Fibroblast of skin of back (primary cell): ENCODE measurements around the gene CD163L1.
"Not testable (repeated sequence)": the region's sequence is repeated elsewhere in the genome, so short reads cannot be mapped to it uniquely, and the experiment has no call there.

Experiments used
- DNase-seq: peaks from one replicate; pipeline ENCODE4 v3.0.0-alpha.2; 2013

Gene CD163L1

GRCh38 chr12:7403466-7403865, 40.5 kb downstream of the CD163L1 start:
- DNase-seq = peak; percentile 10

DNA sequence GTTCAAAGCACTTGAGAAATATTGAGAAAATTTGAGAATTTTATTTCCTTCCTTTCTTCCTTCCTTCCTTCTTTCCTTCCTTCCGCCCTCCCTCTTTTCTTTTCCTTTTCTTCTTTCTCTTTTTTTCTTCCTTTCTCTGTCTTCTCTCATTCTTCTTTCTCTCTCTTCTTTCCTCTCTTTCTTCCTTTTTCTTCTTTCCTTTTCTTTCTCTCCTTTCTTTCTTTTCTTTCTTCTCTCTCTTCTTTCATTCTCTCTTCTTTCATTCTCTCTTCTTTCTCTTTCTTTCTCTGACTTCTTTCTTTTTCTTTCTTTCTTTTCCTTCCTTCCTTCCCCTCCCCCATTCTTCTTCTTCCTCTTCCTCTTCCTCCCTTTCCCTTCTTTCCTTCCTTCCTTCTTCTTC, 44.9 kb downstream of the CD163L1 start:
- DNase-seq = no peak

DNA sequence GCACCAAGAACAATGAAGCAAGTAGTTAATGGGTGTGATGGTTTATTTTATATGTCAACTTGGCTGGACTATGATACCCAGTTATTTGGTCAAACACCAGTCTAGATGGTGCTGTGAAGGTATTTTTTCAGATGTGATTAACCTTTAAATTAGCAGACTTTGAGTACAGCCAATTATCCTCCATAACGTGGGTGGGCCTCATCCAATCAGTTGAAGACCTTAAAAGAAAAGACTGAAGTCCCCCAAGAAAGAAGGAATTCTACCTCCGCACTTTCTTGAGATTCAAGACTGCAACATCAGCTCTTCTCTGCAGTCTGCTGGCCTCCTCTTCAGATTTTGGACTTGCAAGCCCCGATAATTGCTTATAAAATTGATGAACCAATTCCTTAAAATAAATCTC, 47.5 kb downstream of the CD163L1 start:
- DNase-seq = no peak

DNA sequence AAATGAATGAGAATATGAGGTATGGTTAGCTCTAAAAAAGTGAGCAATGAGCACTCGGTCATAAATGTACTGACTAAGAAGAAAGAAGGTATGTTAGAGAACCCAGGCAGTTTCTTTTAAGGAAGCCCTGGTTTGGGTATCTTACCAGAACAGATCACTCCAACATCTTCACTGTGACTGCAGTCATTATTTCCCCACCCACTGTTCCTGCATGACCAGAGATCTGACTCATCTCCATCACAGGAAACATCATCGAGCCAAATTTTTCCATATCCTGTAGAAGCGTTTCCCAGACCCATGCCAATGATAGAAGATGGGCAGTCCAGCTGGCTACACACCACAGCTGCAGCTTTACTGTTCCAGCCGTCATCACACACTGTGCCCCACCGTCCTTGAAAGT, 48.0 kb downstream of the CD163L1 start:
- peak; percentile 44 for DNase-seq

DNA sequence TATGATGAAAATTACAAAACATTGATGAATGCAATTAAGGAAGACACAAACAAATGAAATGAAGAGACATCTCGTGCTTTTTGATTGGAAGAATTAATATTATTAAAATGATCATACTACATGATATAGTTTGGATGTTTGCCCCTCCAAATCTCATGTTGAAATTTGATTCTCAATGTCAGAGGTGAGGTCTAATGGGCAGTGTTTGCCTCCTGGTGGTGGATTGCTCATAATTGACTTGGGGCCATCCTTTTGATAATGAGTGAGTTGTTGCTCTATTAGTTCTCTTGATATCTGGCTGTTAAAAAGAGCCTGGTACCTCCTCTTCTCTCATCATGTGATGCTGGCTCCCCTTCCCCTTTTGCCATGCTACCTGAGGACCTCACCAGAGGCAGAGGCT, 56.7 kb downstream of the CD163L1 start:
- no peak for DNase-seq

DNA sequence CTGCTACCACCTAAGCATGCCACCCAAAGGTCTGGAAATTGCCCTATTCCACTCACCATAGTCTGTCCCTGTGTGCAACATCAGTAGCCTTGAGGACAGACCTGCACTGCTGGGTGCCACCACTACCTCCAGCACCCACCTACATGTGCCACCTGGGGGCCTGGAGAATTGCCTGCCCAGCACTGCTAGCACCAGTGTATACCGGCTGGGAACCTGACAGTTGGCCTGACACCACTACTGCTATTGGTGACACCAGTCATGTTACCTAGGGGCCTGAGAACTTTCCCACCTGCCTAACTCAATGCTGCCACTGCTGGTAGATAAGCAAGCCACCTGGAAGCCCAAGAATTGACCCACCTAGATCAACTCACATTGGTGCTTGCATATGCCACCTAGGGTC, 60.8 kb downstream of the CD163L1 start:
- DNase-seq = no peak

- DNase-seq = peak; percentile 81
Measured at GRCh38 chr12:7376196-7376595, 67.8 kb downstream of the CD163L1 start.

GRCh38 chr12:7375145-7375543, 68.8 kb downstream of the CD163L1 start:
- no peak for DNase-seq

DNA sequence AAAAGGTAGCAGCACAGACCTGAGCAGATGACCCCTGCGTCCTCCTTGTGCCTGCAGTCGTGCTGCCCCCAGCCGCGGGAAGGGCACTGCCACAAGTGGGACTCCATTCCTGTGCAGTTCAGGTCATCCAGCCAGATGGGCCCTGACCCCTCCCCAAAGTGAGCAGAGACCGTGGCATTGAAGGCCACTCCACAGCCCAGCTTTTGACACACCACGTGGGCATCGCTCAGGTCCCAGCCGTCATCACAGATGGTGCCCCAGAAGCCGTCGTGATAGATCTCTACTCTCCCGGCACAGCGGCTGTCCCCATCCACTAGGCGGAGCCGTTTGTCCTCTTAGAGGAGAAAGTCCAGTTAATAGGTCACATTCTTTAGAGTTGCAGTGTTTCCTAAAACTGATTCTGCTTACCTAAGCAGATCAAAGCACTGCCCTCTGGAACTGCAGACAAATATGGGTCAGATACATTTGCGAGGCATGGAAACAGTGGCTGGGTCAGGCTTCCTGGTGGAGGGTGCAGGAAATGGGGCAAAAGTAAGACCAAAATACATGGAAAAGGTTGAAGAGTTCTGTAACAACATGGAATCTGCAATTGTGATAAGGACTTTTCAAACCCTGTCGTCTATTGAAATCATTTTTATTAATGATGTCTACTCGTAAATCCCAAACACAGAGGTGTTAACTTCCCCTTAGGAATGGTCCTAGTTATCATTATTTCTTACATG, 69.4 kb downstream of the CD163L1 start:
- DNase-seq = peak; percentile 56

GRCh38 chr12:7373226-7373625, 70.7 kb downstream of the CD163L1 start:
- DNase-seq = no peak

- peak; percentile 86 for DNase-seq
Measured at GRCh38 chr12:7369274-7369729, 74.7 kb downstream of the CD163L1 start.

GRCh38 chr12:7362734-7363133, 81.2 kb downstream of the CD163L1 start:
- no peak for DNase-seq

GRCh38 chr12:7361265-7361664, 82.7 kb downstream of the CD163L1 start:
- no peak for DNase-seq

DNA sequence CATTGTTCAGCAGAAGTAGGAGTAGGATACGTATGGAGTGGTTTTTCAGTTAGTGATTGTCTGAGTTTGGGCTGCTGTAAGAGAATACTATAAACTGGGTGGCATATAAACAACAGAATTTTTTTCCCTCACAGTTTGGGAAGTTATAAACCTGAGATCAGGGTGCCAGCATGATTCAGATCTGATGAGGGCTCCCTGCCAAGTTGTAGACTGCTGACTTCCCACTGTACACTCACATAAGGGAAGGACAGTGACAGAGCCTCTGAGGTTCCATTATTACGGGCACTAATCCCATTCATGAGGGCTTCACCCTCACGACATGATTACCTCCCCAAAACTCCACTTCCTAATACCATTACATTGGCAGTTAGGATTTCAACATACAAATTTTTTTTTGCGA, 89.4 kb downstream of the CD163L1 start:
- DNase-seq = peak; percentile 16

- DNase-seq = no peak
Measured at GRCh38 chr12:7352661-7353060, 91.3 kb downstream of the CD163L1 start.

- DNase-seq = peak; percentile 10
Measured at GRCh38 chr12:7351177-7351576, 92.8 kb downstream of the CD163L1 start.

DNA sequence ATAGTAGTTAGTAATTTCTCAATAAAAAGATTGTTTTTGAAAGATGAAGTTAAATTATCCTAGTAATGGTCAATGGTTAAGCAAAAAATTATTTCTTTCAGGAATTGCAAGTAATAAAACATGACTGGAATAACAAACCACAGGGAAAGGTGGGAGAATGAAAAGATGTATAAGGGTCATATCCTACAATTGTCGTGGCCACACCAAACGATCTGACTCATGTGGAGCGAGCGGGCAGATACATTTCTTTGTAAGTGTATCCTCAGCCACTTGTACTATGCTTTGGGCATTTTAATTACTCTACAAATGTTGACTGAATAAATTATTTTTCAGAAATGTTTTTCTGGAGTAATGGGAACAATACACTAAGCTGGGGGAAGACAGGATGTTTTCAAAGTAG, 94.5 kb downstream of the CD163L1 start:
- no peak for DNase-seq

DNA sequence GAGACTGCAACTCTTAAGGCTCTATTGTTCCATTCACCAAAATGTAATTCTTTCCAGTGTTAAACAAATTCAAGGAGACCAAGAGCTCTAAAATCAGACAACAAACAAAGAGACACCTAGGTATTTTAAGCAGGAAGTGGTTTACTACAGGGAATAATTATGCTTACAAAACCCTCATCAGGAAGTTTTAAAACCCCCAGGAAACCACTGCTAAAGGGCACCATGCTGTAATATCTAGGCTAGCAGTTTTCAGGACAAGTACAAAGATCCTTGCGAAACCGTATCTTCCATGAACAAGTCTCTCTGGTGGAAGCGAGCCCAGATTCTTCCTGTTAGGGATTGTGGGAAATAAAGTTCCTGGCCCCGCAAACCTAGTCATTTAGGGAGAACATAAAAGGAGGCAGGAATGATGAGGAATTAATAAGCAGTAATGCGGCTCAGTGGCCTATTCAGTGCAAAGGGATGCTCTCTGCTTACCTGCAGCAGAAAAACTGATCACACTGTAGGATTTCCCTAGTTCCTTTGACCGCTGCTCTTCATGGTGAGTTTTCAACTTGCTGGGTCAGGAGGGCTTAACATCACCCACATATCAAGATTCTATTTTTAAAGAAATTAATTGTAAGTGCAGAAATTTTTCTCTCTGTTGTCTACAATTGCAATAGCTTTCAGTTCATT, 97.3 kb downstream of the CD163L1 start:
- DNase-seq = no peak

DNA sequence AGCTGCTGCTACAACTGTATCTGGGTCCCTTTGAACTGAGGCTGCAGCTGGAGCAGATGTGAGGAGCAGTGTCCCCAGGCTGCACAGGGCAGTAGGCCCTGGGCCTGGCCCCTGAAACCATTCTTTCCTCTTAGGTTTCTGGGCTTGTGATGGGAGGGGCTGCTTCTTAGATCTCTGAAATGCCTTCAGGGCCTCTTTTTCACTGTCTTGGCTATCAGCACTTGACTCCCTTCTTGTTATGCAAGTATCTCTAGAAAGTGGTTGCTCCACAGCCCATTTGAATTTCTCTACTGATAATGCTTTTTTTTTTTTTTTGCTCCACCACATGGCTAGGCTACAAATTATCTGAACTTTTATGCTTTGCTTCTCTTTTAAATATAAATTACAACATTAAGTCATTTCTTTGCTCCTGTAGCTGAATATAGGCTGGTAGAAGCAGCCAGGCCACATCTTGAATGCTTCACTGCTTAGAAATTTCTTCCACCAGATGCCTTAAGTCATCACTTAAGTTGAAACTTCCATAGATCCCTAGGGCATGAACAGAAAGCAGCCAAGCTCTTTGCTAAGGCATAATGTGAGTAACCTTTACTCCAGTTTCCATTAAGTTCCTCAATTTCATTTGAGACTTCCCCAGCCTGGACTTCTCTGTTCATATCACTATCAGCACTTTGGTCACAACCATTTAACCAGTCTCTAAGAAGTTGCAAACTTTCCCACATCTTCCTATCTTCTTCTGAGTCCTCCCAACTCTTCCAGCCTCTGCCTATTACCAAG, 98.9 kb downstream of the CD163L1 start:
- no peak for DNase-seq

DNA sequence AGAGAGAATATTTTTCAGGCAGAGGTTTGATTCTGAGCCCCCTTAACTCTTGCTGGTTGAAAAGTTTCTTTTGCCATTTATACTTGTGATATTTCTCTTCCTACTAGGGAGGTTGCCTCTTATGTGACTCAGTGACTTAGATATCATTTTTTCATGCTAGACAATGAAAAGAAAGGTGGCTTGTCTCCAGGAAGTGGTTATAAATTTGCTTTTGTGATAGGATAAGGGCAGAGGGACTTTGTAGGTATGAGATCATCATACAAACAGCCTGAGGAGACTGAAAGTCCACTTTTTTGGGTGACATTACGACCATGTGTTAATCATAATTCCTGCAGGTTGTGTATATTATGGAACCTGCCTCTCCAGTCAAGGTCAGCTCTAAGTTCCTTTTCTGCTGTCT, 104.3 kb downstream of the CD163L1 start:
- DNase-seq = no peak

DNA sequence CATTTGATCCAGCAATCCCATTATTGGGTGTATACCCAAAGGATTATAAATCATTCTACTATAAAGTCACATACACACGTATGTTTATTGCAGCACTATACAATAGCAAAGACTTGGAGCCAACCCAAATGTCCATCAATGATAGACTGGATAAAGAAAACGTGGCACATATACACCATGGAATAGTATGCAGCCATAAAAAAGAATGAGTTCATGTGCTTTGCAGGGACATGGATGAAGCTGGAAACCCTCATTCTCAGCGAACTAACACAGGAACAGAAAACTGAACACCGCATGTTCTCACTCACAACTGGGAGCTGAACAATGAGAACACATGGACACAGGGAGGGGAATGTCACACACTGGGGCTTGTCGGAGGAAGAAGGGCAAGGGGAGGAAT, 106.2 kb downstream of the CD163L1 start:
- not testable (repeated sequence) for DNase-seq

- DNase-seq = no peak
Measured at GRCh38 chr12:7327918-7328317, 116.0 kb downstream of the CD163L1 start.

DNA sequence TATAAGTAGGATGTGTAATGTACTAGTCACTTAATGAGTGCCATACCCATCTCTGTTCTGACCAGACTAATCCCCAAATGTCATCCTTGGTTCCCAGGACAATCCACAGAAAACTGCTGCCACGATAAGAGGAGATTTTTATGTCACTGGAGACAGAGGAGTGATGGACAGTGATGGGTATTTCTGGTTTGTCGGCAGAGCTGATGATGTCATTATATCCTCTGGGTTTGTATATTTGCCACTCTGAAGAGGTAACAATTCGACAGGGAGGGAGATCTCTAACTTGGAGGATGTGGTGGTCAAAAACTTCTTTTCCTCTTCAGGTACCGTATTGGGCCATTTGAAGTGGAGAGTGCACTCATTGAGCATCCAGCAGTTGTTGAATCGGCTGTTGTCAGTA, 119.8 kb downstream of the CD163L1 start:
- DNase-seq = no peak

DNA sequence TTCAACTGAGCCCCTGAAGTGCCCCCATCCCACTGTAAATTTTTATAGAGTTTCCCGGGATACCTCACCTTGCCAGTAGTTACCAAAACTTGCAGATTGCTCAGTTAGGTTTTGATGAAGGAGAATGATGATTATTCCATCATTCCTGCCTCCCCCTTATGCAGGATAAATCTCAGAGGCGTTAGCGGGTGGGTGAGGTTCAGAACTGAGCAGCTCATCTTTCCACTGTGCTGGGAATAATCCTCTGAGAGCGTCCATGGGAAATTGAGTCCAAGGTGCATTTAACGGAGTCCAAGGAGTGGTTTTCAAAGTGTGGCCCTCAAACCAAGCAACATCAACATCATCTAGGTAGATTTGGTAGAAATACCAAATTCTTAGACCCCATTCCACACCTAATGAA, 121.4 kb downstream of the CD163L1 start:
- DNase-seq = no peak
